HCT116 (cell line): ENCODE results near the gene SSX3. TPM values are rescaled to one million over a fixed set of nuclear protein-coding genes. Genes with fewer than 3 reads are reported as not detected.

Experiments used
- ATAC-seq: fragments of 200-7000 bp; cut with Tn5 transposase; 2 replicates; pipeline ENCODE4 v1.9.1; 2020; ENCODE audit warnings: mild to moderate bottlenecking, moderate library complexity
- BruUV-seq: library from RNA; stranded (reverse); fragments of 400-500 nt; replicated peaks from 2 replicates; lab custom pipeline; 2021; lab: Mats Ljungman, UMichigan
- CTCF ChIA-PET: fragments of 300-600 bp; sonication (Branson Sonifier 250); formaldehyde crosslinking; loops from one replicate; lab custom pipeline; 2021; ENCODE audit warnings: antibody characterized with exemption; lab: Charles Lee
- POLR2A ChIA-PET: fragments of 300-600, 350-600 bp; sonication (Branson Sonifier 250); formaldehyde crosslinking; loops from one replicate; lab custom pipeline; 2021; ENCODE audit warnings: antibody characterized with exemption; lab: Charles Lee
- RAD21 ChIA-PET, 2 experiments: fragments of 300-600 bp; sonication (Branson Sonifier 250); formaldehyde crosslinking; loops; one replicate each; lab custom pipeline; 2023; ENCODE audit warnings: low total read pairs in 2 of 2; ENCODE audit not compliant: uncharacterized antibody in 2 of 2, unreplicated experiment in 2 of 2, low non-redundant PET in 1 of 2; lab: Charles Lee
- DNase-seq: peaks from one replicate; pipeline ENCODE4 v3.0.0-alpha.2; 2010; ENCODE audit warnings: low read depth, low spot score
- H2AFZ ChIP-seq: fragments of 200-600 bp; shearing (Covaris generic), sonication (generic); 2 replicates; pipeline ENCODE4 v1.6.1; 2017; ENCODE audit warnings: low read depth, mixed run types, mixed read lengths, antibody characterized with exemption, low read length; ENCODE audit not compliant: poor library complexity, severe bottlenecking
- H3K27ac ChIP-seq: 2 replicates; pipeline ENCODE4 v1.5.1; 2012; ENCODE audit warnings: low read depth, low read length
- H3K27me3 ChIP-seq: fragments of 200-600 bp; sonication (generic); 2 replicates; pipeline ENCODE4 v1.6.1; 2016; ENCODE audit warnings: mixed run types, low read length, mixed read lengths; ENCODE audit not compliant: insufficient read depth
- H3K36me3 ChIP-seq, 2 experiments: fragments of 200-500 bp in 1 of 2; fragments of 200-600 bp in 1 of 2; sonication (Bioruptor generic) in 1 of 2; sonication (generic) in 1 of 2; 2 replicates each; pipeline versions ENCODE4 v1.5.1 to v1.6.1; 2014 to 2016; ENCODE audit warnings: low read length in 2 of 2, inconsistent platforms in 1 of 2, mixed read lengths in 1 of 2, mixed run types in 1 of 2; ENCODE audit not compliant: insufficient read depth in 2 of 2, control insufficient read depth in 1 of 2
- H3K4me1 ChIP-seq, 2 experiments: fragments of 200-600 bp in 1 of 2; sonication (generic) in 1 of 2; 2 replicates each; pipeline versions ENCODE4 v1.5.1 to v1.6.1; 2012 to 2017; ENCODE audit warnings: low read length in 2 of 2, inconsistent platforms in 1 of 2, mild to moderate bottlenecking in 1 of 2, mixed read lengths in 1 of 2, mixed run types in 1 of 2, moderate library complexity in 1 of 2; ENCODE audit not compliant: insufficient read depth in 2 of 2, control insufficient read depth in 1 of 2
- H3K4me2 ChIP-seq: fragments of 200-600 bp; sonication (generic); 2 replicates; pipeline ENCODE4 v1.6.1; 2017; ENCODE audit warnings: mixed run types, low read length, mixed read lengths
- H3K4me3 ChIP-seq, 2 experiments: fragments of 200-600 bp in 1 of 2; sonication (generic) in 1 of 2; replicated peaks in 1 of 2; 2 replicates each; pipeline ENCODE4 v1.5.1; 2011 to 2016; ENCODE audit warnings: low read length in 2 of 2, control low read depth in 1 of 2, low read depth in 1 of 2, mild to moderate bottlenecking in 1 of 2, mixed read lengths in 1 of 2, mixed run types in 1 of 2
- H3K79me2 ChIP-seq: fragments of 200-600 bp; sonication (generic); 2 replicates; pipeline ENCODE4 v1.6.1; 2017; ENCODE audit warnings: mild to moderate bottlenecking, mixed run types, low read length, moderate library complexity, mixed read lengths; ENCODE audit not compliant: insufficient read depth
- H3K9ac ChIP-seq: fragments of 200-600 bp; sonication (generic); 2 replicates; pipeline ENCODE4 v1.6.1; 2016; ENCODE audit warnings: low read length, mixed read lengths
- H3K9me2 ChIP-seq: fragments of 200-600 bp; sonication (generic), shearing (Covaris generic); 2 replicates; pipeline ENCODE4 v1.6.1; 2017; ENCODE audit warnings: mixed run types, mild to moderate bottlenecking, moderate library complexity; ENCODE audit not compliant: insufficient read depth
- H3K9me3 ChIP-seq, 2 experiments: fragments of 200-500 bp in 1 of 2; fragments of 200-600 bp in 1 of 2; sonication (Bioruptor generic) in 1 of 2; sonication (generic) in 1 of 2; 2 replicates each; pipeline ENCODE4 v1.6.1; 2014 to 2017; ENCODE audit warnings: low read length in 2 of 2, mixed read lengths in 2 of 2, inconsistent platforms in 1 of 2, low read depth in 1 of 2, mild to moderate bottlenecking in 1 of 2, mixed run types in 1 of 2, moderate library complexity in 1 of 2; ENCODE audit not compliant: control insufficient read depth in 1 of 2, insufficient read depth in 1 of 2
- H4K20me1 ChIP-seq: fragments of 200-600 bp; sonication (generic), shearing (Covaris generic); 2 replicates; pipeline ENCODE4 v1.6.1; 2017; ENCODE audit warnings: mixed run types, mild to moderate bottlenecking, moderate library complexity; ENCODE audit not compliant: insufficient read depth
- CBX3 ChIP-seq: IDR thresholded peaks from 2 replicates; pipeline ENCODE4 v1.6.1; 2012; ENCODE audit warnings: low read depth
- ELF1 ChIP-seq: IDR thresholded peaks from 2 replicates; pipeline ENCODE4 v1.6.1; 2012; ENCODE audit warnings: low read depth, borderline replicate concordance
- EZH2phosphoT487 ChIP-seq: fragments of 200-600 bp; IDR thresholded peaks from 2 replicates; pipeline ENCODE4 v1.6.1; 2018; ENCODE audit warnings: antibody characterized with exemption, borderline replicate concordance
- POLR2A ChIP-seq: IDR thresholded peaks from 2 replicates; pipeline ENCODE4 v1.7.0; 2011; ENCODE audit warnings: borderline replicate concordance; ENCODE audit not compliant: insufficient read depth, insufficient read length; ENCODE audit errors: extremely low read depth
- RAD21 ChIP-seq: IDR thresholded peaks from 2 replicates; pipeline ENCODE4 v1.6.1; 2012; ENCODE audit warnings: low read depth, mild to moderate bottlenecking
- SIN3A ChIP-seq: IDR thresholded peaks from 2 replicates; pipeline ENCODE4 v1.6.1; 2012; ENCODE audit warnings: low read depth
- TCF7L2 ChIP-seq: IDR thresholded peaks from 2 replicates; pipeline ENCODE4 v1.7.0; 2011; ENCODE audit warnings: borderline replicate concordance, inconsistent platforms; ENCODE audit not compliant: insufficient read depth, insufficient read length; ENCODE audit errors: extremely low read depth
- ZBTB33 ChIP-seq: IDR thresholded peaks from 2 replicates; pipeline ENCODE4 v1.6.1; 2011; ENCODE audit warnings: mild to moderate bottlenecking, low read length, moderate library complexity; ENCODE audit not compliant: insufficient replicate concordance; ENCODE audit errors: extremely low read depth
- intact Hi-C: fragments of 100-400 bp; cut with micrococcal nuclease; formaldehyde crosslinking; loops from 2 replicates; pipeline ENCODE4 v1.10.0; 2022
- total RNA-seq: library from RNA; stranded (reverse); gene quantifications from one replicate; pipeline ENCODE4 v1.2.1, GENCODE V29; 2021; ENCODE audit not compliant: unreplicated experiment
- TF ChIP-seq, protein P1 (sequence below), 3 experiments: fragments of 200-600 bp in 1 of 3; sonication (generic) in 1 of 3; IDR thresholded peaks in 2 of 3; conservative IDR thresholded peaks in 1 of 3; 2 replicates each; pipeline ENCODE4 v1.5.1; 2012 to 2017; ENCODE audit warnings: low read depth in 2 of 3, low read length in 2 of 3, antibody characterized with exemption in 1 of 3, borderline replicate concordance in 1 of 3, control low read depth in 1 of 3, mild to moderate bottlenecking in 1 of 3, mixed read lengths in 1 of 3, mixed run types in 1 of 3, moderate library complexity in 1 of 3; ENCODE audit not compliant: insufficient read depth in 1 of 3

Gene SSX3
- total RNA-seq, 1 experiment from 2014 or later, result not detected

DNA sequence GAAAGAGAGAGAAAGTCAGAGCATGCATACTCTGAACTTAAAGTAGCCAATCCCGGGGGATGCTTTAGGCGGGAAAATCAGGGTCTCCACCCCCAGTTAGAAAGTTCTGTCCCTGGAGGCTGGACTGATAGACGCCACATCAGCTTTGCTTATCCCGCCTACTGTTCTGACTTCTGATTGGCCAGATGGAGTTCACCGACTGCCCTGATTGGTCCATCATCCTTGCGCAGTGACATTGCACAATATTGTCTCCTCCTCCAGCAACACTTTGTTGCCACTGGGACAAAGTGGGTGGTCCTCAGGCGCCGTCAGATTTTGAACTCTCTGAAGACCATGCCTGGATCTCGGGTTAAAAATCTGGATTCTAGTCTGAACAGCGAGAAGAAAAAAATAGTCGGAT is 50.3 kb downstream of the SSX3 start:
- Histone ChIP-seq H4K20me1 (no peaks in the 10 kb centered on the region), H3K27ac (no peak overlapping the region), H3K9ac (no peak overlapping the region), H3K27me3 (no peaks in the 10 kb centered on the region), H3K4me2 (no peak overlapping the region), H2AFZ (no peak overlapping the region), H3K9me2 (no peaks in the 10 kb centered on the region), H3K79me2 (no peaks in the 10 kb centered on the region), H3K4me1 (no peaks in the 10 kb centered on the region), H3K4me3 (no peak overlapping the region), H3K36me3 (no peaks in the 10 kb centered on the region), H3K9me3 (no peaks in the 10 kb centered on the region)
- CTCF ChIA-PET, result no interaction called here
- DNase-seq (no peak), ATAC-seq (no peak)
- RAD21 ChIA-PET, result no interaction called here
- no peak for TF ChIP-seq EZH2phosphoT487
- TF ChIP-seq RAD21, result no peak
- no peak for TF ChIP-seq ZBTB33
- TF ChIP-seq, protein P1, sequence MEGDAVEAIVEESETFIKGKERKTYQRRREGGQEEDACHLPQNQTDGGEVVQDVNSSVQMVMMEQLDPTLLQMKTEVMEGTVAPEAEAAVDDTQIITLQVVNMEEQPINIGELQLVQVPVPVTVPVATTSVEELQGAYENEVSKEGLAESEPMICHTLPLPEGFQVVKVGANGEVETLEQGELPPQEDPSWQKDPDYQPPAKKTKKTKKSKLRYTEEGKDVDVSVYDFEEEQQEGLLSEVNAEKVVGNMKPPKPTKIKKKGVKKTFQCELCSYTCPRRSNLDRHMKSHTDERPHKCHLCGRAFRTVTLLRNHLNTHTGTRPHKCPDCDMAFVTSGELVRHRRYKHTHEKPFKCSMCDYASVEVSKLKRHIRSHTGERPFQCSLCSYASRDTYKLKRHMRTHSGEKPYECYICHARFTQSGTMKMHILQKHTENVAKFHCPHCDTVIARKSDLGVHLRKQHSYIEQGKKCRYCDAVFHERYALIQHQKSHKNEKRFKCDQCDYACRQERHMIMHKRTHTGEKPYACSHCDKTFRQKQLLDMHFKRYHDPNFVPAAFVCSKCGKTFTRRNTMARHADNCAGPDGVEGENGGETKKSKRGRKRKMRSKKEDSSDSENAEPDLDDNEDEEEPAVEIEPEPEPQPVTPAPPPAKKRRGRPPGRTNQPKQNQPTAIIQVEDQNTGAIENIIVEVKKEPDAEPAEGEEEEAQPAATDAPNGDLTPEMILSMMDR (IDR thresholded peaks at IDR 0.05 in 2 of 3, conservative IDR thresholded peaks at IDR 0.05 in 1 of 3; ENCODE audit: borderline replicate concordance in 1 of 3, insufficient read depth in 1 of 3, low read depth in 2 of 3, low read length in 2 of 3), result no peak
- TF ChIP-seq POLR2A, result no peak
- no peak for TF ChIP-seq TCF7L2
- no peak for TF ChIP-seq SIN3A
- TF ChIP-seq ELF1, result no peak
- TF ChIP-seq CBX3, result no peak
- intact Hi-C loops, result no loop called here
- BruUV-seq, result no TSS peak
- POLR2A ChIA-PET, result no interaction called here

Other genes with a start within 250 kb of the SSX3 start
- gene SPACA5B, start 226.1 kb downstream of the SSX3 start, total RNA-seq, result not detected
- not detected for gene SSX5, start 159.9 kb downstream of the SSX3 start, total RNA-seq
- gene SSX1, start 101.3 kb downstream of the SSX3 start, total RNA-seq, result not detected
- not detected for gene SSX4, start 26.8 kb upstream of the SSX3 start, total RNA-seq
- not detected for gene SSX4B, start 55.3 kb upstream of the SSX3 start, total RNA-seq
- 54.6 TPM for gene SLC38A5, start 113.6 kb upstream of the SSX3 start, total RNA-seq
- 64.9 TPM for gene FTSJ1, start 119.5 kb upstream of the SSX3 start, total RNA-seq
- gene PORCN, start 152.3 kb upstream of the SSX3 start, total RNA-seq, result 12.9 TPM
- 93.8 TPM for gene EBP, start 165.1 kb upstream of the SSX3 start, total RNA-seq
- 10.5 TPM for gene TBC1D25, start 183.0 kb upstream of the SSX3 start, total RNA-seq
- gene RBM3, start 217.8 kb upstream of the SSX3 start, total RNA-seq, result 233 TPM
- 54.0 TPM for gene WDR13, start 240.8 kb upstream of the SSX3 start, total RNA-seq